HUES64 (cell line): Measurements from ENCODE around the gene KCNK18.

ENCODE experiments used
- H3K27ac ChIP-seq: 2 replicates; pipeline ENCODE4 v1.7.0; 2013; ENCODE audit warnings: low read depth, low read length, inconsistent platforms
- H3K27me3 ChIP-seq: 2 replicates; pipeline ENCODE4 v1.6.1; 2013; ENCODE audit warnings: mild to moderate bottlenecking, low read length; ENCODE audit not compliant: insufficient read depth
- H3K36me3 ChIP-seq: 2 replicates; pipeline ENCODE4 v1.6.1; 2013; ENCODE audit warnings: mild to moderate bottlenecking, low read length; ENCODE audit not compliant: insufficient read depth
- H3K4me1 ChIP-seq: 2 replicates; pipeline ENCODE4 v1.6.1; 2013; ENCODE audit warnings: mild to moderate bottlenecking, low read length, moderate library complexity; ENCODE audit not compliant: insufficient read depth
- H3K4me3 ChIP-seq: 2 replicates; pipeline ENCODE4 v1.5.1; 2013; ENCODE audit warnings: mild to moderate bottlenecking, low read length, moderate library complexity
- H3K9ac ChIP-seq: 2 replicates; pipeline ENCODE4 v1.6.1; 2013; ENCODE audit warnings: mild to moderate bottlenecking, low read depth, low read length
- H3K9me3 ChIP-seq: 2 replicates; pipeline ENCODE4 v1.6.1; 2013; ENCODE audit warnings: low read depth, low read length; ENCODE audit not compliant: insufficient read depth
- WGBS: fragments of 150-250, 120-280 bp; methylation state at CpG from one replicate; pipeline ENCODE4 v1.1.7; 2013; ENCODE audit warnings: missing lambda C conversion rate; 5-methylcytosine and 5-hydroxymethylcytosine counted together

Gene KCNK18

DNA sequence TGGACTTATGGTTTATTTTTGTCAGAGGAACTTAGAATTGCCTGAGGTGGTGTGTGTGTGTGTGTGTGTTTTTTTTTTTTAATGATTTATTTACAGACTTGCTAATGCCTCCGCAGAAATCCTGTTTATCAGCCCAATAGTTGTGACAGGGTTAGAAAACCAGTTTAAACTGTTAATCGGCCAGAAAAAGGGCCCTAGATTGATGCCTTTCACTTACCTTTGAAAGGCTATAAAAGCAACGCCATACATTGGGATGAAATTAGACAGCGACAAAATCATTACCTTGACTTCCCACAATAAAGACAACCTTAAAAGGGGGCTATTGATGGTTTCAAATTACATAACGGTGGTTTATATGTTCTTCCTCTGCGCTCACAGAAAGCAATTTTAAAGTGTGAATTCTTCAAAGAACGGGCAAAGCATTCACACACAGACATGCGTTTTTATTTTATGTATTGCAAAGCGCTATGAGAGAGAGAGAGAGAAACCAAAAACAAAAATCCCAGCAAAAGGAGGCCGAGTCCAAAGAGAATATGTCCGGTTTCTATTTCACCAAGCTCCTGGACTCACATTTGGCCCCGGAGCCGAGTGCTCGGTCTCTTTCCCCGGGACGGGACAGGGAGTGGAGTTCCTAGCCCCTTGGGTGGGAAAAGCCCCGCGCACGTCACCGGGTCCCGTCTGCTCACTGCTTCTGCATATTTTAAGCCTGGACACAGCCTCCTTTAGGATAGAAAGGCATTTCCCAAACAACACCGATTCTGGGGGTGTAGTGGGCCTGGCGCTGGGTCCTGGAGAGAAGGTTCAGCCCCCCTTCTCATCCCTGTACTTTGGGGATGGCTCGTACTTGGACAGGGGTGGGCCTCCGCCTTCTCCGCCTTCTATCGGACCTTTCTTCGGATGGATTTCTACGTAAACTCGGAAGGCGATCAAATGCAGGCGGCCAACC, 32.4 kb upstream of the KCNK18 start:
- H3K36me3 ChIP-seq, result no peaks in the 10 kb centered on the region
- no peak overlapping the region for H3K9ac ChIP-seq
- no peaks in the 10 kb centered on the region for H3K9me3 ChIP-seq
- 4% methylated on average over 29 of the region's 32 CpGs for WGBS
- H3K4me1 ChIP-seq, result peaks cover 31% of the 10 kb centered on the region
- peak overlapping the region; percentile 15; the same call in 1 of the 2 replicates for H3K4me3 ChIP-seq
- peaks cover 100% of the 10 kb centered on the region for H3K27me3 ChIP-seq
- no peak overlapping the region for H3K27ac ChIP-seq

DNA sequence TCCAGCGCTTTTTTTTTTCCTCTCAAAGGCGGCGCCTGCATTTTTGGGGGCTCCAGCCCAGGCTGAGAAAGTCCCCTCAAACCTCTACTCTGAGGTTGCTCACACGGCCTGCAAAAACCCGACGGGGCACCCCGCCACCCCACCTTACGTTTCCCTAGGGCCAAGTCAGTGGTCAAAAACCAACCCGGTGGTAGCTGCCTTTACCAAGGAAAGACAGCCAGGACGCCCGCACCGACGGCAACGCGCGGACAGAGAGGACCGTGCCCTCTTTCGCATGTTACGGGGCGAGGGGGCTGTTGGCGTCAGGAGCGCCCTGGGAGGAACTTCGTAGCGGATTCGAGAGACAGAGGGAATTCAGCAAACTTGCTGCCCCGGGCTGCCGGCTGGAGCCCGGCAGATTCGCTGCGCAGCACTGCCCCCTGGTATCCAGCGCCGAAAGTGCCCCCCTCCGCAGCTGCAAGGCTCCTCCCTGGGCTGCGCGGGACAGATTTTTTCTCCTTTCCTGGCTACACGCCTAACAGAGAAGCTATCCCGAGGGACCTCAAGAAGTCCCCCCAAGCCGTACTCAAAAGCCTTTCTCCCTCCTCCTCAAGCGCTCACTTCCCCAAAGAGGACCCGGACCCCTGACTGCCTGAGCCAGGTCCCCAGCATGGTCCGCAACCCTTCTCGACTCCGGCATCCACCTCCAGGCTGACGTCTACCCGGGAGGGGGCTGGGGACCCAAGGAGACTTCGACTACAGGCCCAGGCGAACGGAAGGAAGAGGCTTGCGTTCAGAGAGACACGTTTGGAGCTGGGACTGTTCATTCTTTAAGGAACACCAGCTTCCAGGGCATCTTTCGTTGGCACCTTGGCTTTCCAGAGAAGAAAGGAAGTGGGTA, 31.5 kb upstream of the KCNK18 start:
- Histone ChIP-seq H3K4me3 (peak overlapping the region; percentile 31), H3K27ac (no peak overlapping the region), H3K4me1 (peaks cover 28% of the 10 kb centered on the region), H3K9me3 (no peaks in the 10 kb centered on the region), H3K27me3 (peaks cover 100% of the 10 kb centered on the region), H3K9ac (no peak overlapping the region), H3K36me3 (no peaks in the 10 kb centered on the region)
- 2% methylated on average over 51 of the region's 51 CpGs for WGBS

DNA sequence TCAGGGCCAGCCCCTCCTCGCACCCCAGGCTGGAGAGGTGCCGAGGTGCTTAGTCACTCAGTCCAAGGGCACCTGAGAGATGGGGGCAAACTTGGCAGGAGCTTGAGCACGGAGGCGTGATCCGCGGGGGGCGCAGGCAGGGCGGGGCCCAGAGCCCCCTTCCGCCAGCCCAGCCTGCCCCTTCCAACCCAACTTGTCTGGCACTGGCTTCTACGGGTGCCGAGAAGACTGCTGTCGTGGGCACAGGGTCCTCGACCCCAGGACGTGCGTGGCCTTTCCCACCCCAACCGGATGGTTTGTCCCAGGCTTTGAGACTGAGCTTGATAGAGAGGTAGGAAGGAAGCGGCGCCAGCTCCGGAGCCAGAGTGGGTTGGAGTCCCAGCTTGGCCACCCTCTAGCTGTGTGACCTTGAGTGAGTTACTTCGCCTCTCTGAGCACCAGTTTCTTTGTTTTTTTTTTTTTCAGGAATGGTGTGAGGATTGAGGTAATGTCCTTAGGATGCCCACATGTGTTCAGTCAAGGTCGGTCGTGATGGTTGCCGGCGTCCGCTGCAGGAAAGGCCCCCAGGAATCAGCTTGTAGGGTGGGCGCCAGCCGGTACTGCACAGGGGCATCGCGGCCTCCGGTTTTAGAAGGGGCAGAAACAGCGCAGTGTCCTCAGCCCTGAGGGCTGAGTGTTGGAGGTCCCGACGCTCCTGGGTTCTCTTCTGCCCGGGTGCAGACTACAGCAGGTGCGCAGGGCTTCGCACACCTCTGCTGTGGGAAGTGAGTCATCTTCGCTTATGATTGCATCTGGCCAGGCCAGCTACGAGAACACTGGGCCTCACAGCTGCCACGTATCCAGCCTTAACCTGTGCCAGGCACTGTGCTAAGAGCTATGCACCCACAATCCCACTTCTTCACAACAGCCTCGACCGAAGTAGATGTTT, 30.6 kb upstream of the KCNK18 start:
- H3K27me3 ChIP-seq, result peaks cover 100% of the 10 kb centered on the region
- peaks cover 19% of the 10 kb centered on the region; the same call in 1 of the 2 replicates for H3K4me1 ChIP-seq
- H3K4me3 ChIP-seq, result peak overlapping the region; percentile 31
- no peaks in the 10 kb centered on the region for H3K9me3 ChIP-seq
- H3K27ac ChIP-seq, result no peak overlapping the region
- no peak overlapping the region for H3K9ac ChIP-seq
- 10% methylated on average over 41 of the region's 41 CpGs for WGBS
- no peaks in the 10 kb centered on the region for H3K36me3 ChIP-seq

DNA sequence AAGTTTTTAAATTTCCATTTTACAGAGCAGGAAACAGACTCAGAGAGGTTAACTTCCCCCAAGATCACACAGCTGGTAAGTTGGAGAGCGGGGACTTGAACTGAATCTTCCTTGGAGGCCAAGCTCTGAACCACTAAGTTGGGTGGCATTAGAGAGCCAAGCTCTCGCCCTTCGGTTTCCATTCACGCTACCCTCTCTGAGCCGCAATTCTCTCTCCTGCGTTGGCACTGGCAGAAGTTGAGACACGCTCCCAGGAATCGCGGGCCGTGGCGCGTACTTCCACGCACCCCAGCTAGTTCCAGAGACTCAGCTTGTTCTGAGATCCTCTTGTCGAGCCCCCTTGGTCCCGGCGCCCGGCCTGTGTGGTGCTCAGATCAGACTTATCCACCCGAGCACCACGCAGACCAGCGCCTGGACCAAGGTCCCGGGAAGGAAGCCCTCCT, 29.9 kb upstream of the KCNK18 start:
- Histone ChIP-seq H3K27me3 (peaks cover 100% of the 10 kb centered on the region), H3K27ac (no peak overlapping the region), H3K9me3 (no peaks in the 10 kb centered on the region), H3K4me1 (peaks cover 12% of the 10 kb centered on the region; the same call in 1 of the 2 replicates), H3K36me3 (no peaks in the 10 kb centered on the region), H3K4me3 (peak overlapping the region; percentile 43), H3K9ac (no peak overlapping the region)
- WGBS, result 14% methylated on average over 21 of the region's 21 CpGs

DNA sequence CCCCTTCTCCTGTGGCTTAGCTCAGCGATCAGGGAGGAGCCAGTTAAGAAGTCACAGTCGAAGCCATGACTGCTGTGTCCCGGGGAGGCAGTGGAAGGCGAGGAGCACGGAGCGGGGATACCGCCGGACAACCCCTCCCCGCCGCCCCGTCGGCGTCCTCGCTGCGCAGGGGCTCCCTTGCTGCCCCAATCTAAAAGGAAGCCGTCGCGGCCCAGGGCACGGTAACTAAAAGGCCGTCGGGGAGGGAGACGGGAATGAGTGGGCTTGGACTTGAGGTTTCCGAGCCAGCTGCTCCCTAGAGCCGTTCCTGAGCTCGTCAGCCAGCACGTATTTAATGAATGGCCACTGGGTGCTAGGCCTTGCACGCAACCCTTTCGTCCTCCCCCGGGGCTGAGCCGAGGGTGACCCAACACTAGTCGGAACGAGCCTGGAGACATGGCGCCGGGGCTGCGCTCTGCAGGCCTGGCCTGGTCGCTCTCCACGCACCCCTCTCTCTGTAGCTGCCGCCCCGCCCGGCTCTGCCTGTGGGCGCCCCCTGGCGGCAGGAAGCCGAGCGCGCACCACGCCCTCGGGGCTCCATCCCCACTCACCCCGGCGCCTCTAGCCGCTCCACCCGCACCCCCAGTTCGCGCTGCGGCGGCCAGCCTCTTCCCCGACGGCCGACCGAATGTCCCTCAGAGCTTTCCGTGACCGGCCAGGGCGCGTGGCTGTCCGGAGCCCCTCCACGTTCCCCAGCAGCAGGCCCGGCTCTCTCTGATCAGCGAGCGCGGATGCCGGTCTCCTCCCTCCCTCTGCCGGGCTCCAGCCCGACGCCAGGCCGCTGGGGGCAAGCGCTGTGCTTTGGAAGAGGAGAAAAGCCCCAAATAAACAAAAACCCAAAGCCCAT, 29.3 kb upstream of the KCNK18 start:
- Histone ChIP-seq H3K9me3 (no peaks in the 10 kb centered on the region), H3K36me3 (no peaks in the 10 kb centered on the region), H3K27me3 (peaks cover 100% of the 10 kb centered on the region), H3K27ac (no peak overlapping the region), H3K4me3 (peak overlapping the region; percentile 43), H3K4me1 (peaks cover 10% of the 10 kb centered on the region; the same call in 1 of the 2 replicates), H3K9ac (no peak overlapping the region; the same call in 1 of the 2 replicates)
- 2% methylated on average over 75 of the region's 75 CpGs for WGBS

DNA sequence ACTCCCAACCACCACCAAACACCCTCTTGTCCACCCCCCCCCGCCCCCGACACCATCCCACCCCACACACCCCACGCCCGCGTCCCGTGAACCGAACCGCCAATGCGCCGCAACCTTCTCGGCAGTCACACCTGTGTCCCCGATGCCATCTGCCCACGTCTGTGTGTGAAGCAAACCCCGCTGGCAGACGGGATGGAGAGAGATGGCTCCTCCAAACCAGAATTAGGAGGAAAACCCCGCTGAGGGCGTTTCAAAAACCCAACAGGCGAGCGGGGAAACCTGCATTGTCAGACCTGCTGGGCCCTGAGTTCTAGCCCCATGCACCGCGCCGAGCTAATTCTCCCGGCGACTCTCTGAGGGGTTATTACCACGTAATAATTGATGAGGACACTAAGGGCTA, 28.6 kb upstream of the KCNK18 start:
- Histone ChIP-seq H3K27me3 (peaks cover 100% of the 10 kb centered on the region), H3K9me3 (no peaks in the 10 kb centered on the region), H3K4me1 (peaks cover 10% of the 10 kb centered on the region; the same call in 1 of the 2 replicates), H3K27ac (no peak overlapping the region), H3K36me3 (no peaks in the 10 kb centered on the region), H3K9ac (no peak overlapping the region), H3K4me3 (peak overlapping the region; percentile 43)
- WGBS, result 5% methylated on average over 23 of the region's 25 CpGs

DNA sequence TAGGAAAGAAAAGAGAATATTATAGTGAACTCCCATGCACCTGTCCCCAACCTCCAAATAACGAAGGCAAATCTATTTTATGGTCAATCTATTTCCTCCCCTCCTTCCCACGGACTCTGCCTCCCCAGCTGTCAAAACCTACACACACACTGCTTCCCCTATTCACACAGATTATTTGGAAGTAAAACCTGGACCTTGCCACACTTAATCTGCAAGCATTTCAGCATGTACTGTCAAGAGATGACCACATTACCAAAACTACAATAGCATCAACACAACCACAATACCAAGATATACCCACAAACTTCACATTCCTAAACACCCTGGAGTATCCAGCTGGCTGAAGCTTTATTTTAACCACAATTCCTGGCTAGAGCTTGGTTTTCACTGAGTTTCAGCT, 27.8 kb upstream of the KCNK18 start:
- Histone ChIP-seq H3K4me3 (no peak overlapping the region), H3K4me1 (peaks cover 13% of the 10 kb centered on the region; the same call in 1 of the 2 replicates), H3K9ac (no peak overlapping the region), H3K27me3 (peaks cover 100% of the 10 kb centered on the region), H3K36me3 (no peaks in the 10 kb centered on the region), H3K9me3 (no peaks in the 10 kb centered on the region), H3K27ac (no peak overlapping the region)
- 62% methylated on average over 2 of the region's 2 CpGs for WGBS

DNA sequence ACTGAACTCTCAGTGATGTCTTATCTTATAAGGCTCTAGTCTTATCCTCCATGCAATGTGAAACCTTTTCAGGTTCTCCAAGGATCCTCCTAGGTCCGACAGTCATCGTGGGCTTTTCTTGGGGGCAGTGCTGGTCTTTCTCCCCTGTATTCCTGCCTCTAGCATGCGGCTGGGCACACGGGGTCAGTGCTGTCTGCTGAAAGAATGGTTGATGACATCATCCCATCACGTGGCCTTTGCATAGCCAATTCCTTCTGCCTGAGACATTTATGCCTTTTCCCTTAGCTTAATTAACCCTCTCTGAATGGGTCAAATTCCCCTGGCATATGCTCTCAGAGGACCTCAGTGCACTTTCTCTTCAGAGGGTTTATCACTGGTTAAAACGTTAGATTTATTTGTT, 27.0 kb upstream of the KCNK18 start:
- no peak overlapping the region for H3K4me3 ChIP-seq
- no peaks in the 10 kb centered on the region for H3K9me3 ChIP-seq
- peaks cover 99% of the 10 kb centered on the region for H3K27me3 ChIP-seq
- H3K9ac ChIP-seq, result no peak overlapping the region
- peaks cover 16% of the 10 kb centered on the region; the same call in 1 of the 2 replicates for H3K4me1 ChIP-seq
- no peak overlapping the region for H3K27ac ChIP-seq
- 19% methylated on average over 6 of the region's 6 CpGs for WGBS
- no peaks in the 10 kb centered on the region for H3K36me3 ChIP-seq

DNA sequence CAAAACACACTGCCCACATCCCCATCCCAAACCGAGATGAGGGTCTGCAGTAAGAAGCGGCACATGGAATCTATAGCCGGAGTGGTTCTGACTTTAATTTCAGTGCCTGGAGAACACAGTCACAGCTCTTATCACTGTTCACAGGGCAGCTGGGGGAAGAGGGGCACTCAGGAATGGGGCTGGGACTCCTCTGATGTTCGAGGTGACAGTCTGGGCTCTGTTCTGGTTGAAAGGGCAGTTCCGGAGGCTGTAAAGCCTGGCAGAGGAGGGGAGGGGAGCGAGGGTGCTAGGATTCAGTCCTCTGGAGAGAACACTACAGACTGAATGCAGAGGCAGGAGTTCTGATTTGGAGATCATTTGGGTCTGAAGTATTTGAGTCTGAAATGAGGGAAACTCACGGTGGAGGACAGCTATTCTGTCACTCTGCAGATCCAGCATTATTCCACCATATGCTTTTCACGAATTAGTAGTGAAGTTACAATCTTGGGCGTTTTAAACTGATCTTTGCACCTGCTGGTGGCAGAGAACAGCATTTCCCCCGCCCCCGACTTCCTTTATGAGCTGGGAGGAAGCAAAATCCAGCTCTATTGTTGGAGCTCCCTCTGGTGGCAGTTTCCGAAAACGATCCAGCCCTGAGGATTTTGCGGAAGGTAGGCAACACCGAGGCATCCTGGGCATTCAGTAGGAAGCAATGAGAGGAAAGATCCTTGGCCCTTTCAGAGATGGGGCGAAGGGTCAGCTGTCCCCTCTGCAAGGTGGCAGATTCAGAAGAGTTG, 22.7 kb upstream of the KCNK18 start:
- Histone ChIP-seq H3K36me3 (no peaks in the 10 kb centered on the region), H3K4me3 (peak overlapping the region; percentile 54), H3K27me3 (peaks cover 70% of the 10 kb centered on the region), H3K9ac (no peak overlapping the region), H3K27ac (no peak overlapping the region), H3K4me1 (peaks cover 12% of the 10 kb centered on the region; the same call in 1 of the 2 replicates), H3K9me3 (no peaks in the 10 kb centered on the region)
- 12% methylated on average over 15 of the region's 16 CpGs for whole genome bisulfite sequencing
